Tibial artery (tissue), 4 donors: ENCODE measurements around the gene WASF3.

Experiments
- DNase-seq, 2 donors: peaks; one replicate each; pipeline ENCODE4 v3.0.0-alpha.2; 2019
- H3K27ac ChIP-seq, 2 donors: fragments of 200-600 bp; sonication (generic) in 1 of 2; 1 replicate in 1 of 2; 2 replicates in 1 of 2; pipeline ENCODE4 v1.5.1; 2018 to 2019; ENCODE audit warnings: mild to moderate bottlenecking in 1 of 2
- H3K27me3 ChIP-seq, 2 donors: fragments of 200-600 bp; sonication (generic) in 1 of 2; one replicate each; pipeline versions ENCODE4 v1.5.1 to v1.6.0; 2016 to 2019
- H3K36me3 ChIP-seq, 3 donors: fragments of 200-600 bp; sonication (generic) in 2 of 3; one replicate each; pipeline ENCODE4 v1.5.1; 2016 to 2019; ENCODE audit warnings: mild to moderate bottlenecking in 2 of 3
- H3K4me1 ChIP-seq, 4 donors: fragments of 200-600 bp; sonication (generic) in 2 of 4; 1 replicate in 3 of 4; 2 replicates in 1 of 4; pipeline ENCODE4 v1.5.1; 2016 to 2019
- H3K4me3 ChIP-seq, 2 donors: fragments of 200-600 bp; sonication (generic) in 1 of 2; 1 replicate in 1 of 2; 2 replicates in 1 of 2; pipeline ENCODE4 v1.5.1; 2018 to 2019; ENCODE audit warnings: mild to moderate bottlenecking in 2 of 2
- H3K9me3 ChIP-seq, 3 donors: fragments of 200-600 bp; sonication (generic) in 1 of 3; one replicate each; pipeline ENCODE4 v1.5.1; 2016 to 2019
- intact Hi-C: fragments of 100-400 bp; cut with DNase I; formaldehyde crosslinking; loops from one replicate; pipeline ENCODE4 v1.15.0; 2023; ENCODE audit warnings: low total_unique reads
- TF ChIP-seq, protein P1 (sequence below), 2 experiments: fragments of 200-600 bp in 1 of 2; fragments of 450-650 bp in 1 of 2; IDR thresholded peaks; one replicate each; pipeline ENCODE4 v1.5.1; 2017 to 2019; ENCODE audit warnings: antibody characterized with exemption in 2 of 2, mild to moderate bottlenecking in 1 of 2, moderate library complexity in 1 of 2

The WASF3 gene

DNA sequence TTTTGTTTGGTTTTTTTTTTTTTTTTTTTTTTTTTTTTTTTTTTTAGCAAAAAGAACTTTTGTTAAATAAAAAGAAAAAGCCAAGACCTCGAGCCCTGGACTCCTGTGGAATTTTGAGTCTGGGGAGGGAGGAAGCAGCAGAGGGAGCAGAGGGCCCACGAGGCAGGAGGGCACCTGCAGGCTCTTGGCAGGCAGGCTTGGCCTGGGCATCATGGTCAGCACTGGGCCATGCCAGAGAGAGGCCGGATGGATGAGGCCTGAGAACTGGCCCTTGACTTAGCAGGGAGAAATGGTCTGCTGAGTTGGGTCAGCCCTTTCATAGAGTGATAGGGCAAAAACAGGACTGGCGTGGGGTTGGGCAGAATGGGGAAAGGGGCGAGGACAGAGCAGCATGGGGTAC, 102.7 kb downstream of the WASF3 start:
- Histone ChIP-seq H3K4me3 (no peak overlapping the region), H3K4me1 (no peaks in the 10 kb centered on the region), H3K27ac (no peak overlapping the region), H3K27me3 (no peaks in the 10 kb centered on the region), H3K9me3 (no peaks in the 10 kb centered on the region), H3K36me3 (peaks cover 0 to 5% (median 0%) of the 10 kb centered on the region in 3 donors)
- intact Hi-C loops: no loop called here
- TF ChIP-seq, protein P1, sequence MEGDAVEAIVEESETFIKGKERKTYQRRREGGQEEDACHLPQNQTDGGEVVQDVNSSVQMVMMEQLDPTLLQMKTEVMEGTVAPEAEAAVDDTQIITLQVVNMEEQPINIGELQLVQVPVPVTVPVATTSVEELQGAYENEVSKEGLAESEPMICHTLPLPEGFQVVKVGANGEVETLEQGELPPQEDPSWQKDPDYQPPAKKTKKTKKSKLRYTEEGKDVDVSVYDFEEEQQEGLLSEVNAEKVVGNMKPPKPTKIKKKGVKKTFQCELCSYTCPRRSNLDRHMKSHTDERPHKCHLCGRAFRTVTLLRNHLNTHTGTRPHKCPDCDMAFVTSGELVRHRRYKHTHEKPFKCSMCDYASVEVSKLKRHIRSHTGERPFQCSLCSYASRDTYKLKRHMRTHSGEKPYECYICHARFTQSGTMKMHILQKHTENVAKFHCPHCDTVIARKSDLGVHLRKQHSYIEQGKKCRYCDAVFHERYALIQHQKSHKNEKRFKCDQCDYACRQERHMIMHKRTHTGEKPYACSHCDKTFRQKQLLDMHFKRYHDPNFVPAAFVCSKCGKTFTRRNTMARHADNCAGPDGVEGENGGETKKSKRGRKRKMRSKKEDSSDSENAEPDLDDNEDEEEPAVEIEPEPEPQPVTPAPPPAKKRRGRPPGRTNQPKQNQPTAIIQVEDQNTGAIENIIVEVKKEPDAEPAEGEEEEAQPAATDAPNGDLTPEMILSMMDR (IDR thresholded peaks at IDR 0.05): no peak
- no peak for DNase-seq

- no peaks in the 10 kb centered on the region for H3K9me3 ChIP-seq
- H3K27me3 ChIP-seq: no peaks in the 10 kb centered on the region
- peaks cover 0 to 5% (median 0%) of the 10 kb centered on the region in 3 donors for H3K36me3 ChIP-seq
- intact Hi-C loops: no loop called here
- H3K4me3 ChIP-seq: no peak overlapping the region
- no peak for DNase-seq
- TF ChIP-seq, protein P1 (IDR thresholded peaks at IDR 0.05): no peak
- no peak overlapping the region for H3K27ac ChIP-seq
- no peaks in the 10 kb centered on the region for H3K4me1 ChIP-seq
Measured at GRCh38 chr13:26660766-26661165, 103.3 kb downstream of the WASF3 start.

DNA sequence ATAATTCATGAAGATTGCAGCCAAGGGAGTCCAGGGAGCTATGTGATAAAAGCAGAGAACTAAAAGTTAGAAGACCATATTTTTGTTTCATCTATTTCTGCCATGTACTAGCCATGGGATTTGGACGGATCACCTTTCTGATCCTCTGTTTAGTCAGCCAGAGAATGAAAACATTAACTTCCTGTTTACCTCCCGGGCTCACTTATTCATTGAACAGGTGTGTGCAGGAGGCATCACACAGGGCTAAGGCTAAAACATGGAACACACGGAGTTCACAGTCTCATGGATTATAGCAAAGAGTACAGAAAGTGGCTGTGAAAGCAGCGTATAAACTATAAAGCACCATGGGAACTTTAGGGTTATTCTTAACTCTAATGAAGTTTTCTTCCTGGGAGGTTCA, 106.3 kb downstream of the WASF3 start:
- Histone ChIP-seq H3K4me1 (no peaks in the 10 kb centered on the region), H3K9me3 (no peaks in the 10 kb centered on the region), H3K27ac (no peak overlapping the region), H3K36me3 (peaks cover 0 to 5% (median 5%) of the 10 kb centered on the region in 3 donors), H3K4me3 (no peak overlapping the region), H3K27me3 (no peaks in the 10 kb centered on the region)
- intact Hi-C loops: no loop called here
- DNase-seq: no peak
- TF ChIP-seq, protein P1 (IDR thresholded peaks at IDR 0.05): no peak

GRCh38 chr13:26664286-26664685, 106.8 kb downstream of the WASF3 start:
- TF ChIP-seq, protein P1 (IDR thresholded peaks at IDR 0.05): no peak
- no peak overlapping the region for H3K27ac ChIP-seq
- intact Hi-C loops: no loop called here
- H3K9me3 ChIP-seq: no peaks in the 10 kb centered on the region
- peaks cover 0 to 5% (median 5%) of the 10 kb centered on the region in 3 donors for H3K36me3 ChIP-seq
- H3K4me3 ChIP-seq: no peak overlapping the region
- no peaks in the 10 kb centered on the region for H3K27me3 ChIP-seq
- H3K4me1 ChIP-seq: no peaks in the 10 kb centered on the region
- DNase-seq: no peak

DNA sequence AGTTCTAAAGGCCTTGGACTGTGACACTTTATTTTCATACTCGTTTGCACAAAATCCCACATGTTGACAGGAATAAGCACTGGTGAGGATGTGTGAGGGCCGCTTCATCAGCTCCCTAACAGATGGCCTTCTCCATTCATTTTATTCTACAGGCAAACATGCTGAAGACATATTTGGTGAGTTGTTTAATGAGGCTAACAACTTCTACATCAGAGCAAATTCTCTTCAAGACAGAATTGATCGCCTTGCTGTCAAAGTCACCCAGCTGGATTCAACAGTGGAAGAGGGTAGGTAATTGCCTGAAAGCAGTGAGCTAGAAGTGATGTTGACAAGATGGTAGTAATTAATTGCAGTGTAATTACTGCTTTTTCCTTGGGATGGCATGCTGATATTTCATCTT, 107.4 kb downstream of the WASF3 start:
- intact Hi-C loops: no loop called here
- no peak overlapping the region for H3K4me3 ChIP-seq
- H3K27me3 ChIP-seq: no peaks in the 10 kb centered on the region
- H3K4me1 ChIP-seq: no peaks in the 10 kb centered on the region
- H3K9me3 ChIP-seq: no peaks in the 10 kb centered on the region
- H3K36me3 ChIP-seq: peaks cover 0 to 11% (median 5%) of the 10 kb centered on the region in 3 donors
- no peak for DNase-seq
- TF ChIP-seq, protein P1 (IDR thresholded peaks at IDR 0.05): no peak
- H3K27ac ChIP-seq: no peak overlapping the region
